GM19328 (cell line): ENCODE measurements around the gene GALNT16.

Experiments used
- ATAC-seq: cut with Tn5 transposase; IDR thresholded peaks from one replicate; pipeline ENCODE4 v1.9.1; 2021; ENCODE audit warnings: mild to moderate bottlenecking, moderate library complexity; ENCODE audit not compliant: unreplicated experiment

The GALNT16 gene

DNA sequence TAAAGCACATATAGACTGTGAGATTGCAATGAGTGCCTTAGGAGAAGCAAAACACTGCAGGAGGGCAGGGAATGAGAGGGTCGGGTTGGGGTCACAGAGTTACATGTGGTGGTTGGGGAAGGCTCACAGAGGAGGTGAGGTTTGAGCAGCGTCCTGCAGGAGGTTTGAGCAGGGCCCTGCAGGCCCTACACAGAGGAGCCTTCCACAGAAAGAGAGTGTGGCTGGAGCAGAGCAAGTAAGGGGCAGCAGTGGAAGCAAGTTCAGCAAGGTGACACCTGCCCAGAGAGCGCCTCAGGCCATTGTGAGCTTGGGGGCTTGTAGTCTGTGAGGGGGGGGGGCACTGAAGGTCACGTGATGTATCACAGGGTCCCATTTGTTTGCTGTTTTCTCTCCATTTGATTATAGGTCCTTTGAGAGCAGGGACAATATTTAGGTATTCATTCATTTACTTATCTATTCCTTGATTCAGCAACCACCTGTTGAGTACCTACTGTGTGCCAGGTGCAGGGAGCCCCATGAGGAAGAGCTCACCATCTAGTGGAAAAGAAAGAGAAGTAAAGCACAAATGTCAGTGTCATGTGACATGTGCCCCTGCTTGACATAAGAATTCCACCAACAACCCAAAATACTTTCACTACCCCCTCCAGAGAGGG lies 56.6 kb downstream of the GALNT16 start:
- ATAC-seq, result no peak

DNA sequence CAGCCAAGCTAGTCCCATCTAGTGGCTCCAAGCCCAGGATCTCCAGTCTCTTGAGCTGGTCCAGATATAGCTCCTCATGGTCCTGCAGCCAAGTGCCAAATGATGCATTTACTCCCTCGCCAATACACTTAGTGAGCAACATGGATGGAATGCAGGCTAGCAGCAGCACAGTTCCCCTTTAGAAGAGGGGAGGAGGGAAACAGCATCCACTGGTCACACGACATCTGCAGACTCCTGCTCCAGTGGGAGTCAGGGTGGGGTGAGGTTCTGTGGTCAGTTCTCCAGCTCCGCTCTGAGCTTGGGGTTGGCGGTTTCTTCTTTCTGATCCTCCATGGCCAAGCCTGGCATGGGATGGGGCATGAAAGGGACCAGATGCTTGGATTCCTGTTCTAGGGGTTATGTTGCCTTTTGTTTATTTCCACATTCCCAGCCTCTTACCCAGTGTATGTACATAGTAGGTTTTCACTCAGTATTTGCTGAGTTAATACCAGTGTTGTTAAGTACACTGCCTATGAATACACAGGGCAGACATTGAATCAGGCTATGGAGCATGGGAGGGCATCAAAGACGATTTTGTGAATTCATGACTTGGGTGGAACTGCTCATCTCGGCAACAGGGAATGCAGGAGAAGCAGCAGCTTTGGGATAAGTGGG lies 57.3 kb downstream of the GALNT16 start:
- ATAC-seq, result no peak

DNA sequence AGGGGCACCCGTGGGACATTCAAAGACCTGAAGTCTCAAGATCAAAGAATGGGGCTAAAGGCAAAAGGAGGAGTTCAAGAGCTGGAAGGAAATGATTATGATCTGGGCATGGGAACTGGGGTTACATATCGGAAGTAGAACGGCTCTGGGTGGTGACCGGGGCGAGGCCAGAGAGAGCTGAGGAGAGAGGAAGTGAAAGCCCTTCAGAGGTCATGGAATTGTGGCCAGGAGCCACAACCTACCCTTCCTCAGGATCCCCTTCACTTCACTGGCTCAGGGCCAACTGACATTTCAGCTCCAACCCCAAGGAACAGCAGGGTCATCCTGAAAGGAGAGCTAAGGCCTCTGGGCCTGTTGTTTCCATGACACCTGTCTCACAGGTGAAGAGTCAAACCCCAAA lies 57.8 kb downstream of the GALNT16 start:
- ATAC-seq, result no peak

DNA sequence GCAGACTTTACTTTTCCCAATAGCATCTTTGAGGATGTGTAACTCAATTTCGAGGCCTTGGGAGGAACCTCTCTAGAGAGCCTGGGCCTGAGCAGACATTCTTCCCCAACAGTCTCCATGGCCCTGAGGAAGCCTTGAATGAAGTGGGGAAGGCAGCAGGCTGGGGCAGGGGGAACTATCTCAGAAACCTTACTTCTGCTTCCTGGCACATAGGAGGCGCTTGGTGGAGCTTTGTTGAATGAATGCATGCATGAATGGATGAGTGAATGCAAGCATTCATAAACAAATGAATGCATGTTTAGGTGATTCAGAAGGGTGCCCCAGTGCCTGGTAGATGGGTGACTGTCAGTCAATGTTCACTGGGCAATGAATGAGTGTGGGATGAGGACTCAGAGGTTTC lies 58.3 kb downstream of the GALNT16 start:
- ATAC-seq, result no peak

DNA sequence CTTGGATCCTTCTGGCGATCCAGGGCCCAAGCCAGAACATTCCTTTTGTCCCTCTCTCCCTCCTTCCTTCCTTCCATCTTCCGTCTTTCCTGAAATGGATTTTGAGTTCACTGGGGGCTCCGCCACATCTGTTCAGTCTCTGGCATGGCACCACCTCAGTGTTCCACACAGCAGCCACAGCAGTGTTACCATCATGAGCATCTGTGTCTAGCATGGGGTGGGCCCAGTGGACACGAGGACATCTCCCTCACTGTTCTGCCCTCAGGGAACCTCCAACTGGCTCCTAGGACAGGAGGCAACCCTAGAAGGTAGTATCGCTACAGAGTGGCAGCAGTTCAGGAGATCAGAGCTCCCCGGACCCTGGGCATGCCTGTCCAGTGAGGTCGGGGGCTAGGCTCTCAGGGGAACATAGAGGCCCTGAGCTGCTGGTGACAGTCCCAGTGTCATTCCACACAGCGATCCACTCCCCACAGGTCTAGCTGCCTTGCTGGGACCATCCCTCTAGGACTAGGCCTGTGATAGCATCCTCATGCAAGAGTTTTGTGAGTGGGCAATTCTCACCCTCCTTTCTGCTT lies 59.0 kb downstream of the GALNT16 start:
- no peak for ATAC-seq

DNA sequence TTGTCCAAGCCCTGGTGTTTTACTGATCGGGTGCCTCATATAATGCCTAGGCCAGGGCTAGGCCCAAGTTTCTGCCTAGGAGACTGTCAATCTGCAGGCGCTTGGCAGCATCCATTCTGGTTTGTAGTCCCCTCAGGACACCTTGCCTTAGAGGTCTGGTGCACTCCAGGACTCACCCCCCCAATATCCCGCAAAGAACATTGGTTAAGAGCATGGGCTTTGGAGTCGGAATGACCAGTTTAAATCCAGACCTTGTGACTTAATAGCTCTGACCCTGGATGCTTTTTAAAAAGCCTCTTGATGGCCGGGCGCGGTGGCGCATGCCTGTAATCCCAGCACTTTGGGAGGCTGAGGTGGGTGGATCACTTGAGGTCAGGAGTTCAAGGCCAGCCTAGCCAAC lies 60.0 kb downstream of the GALNT16 start:
- no peak for ATAC-seq

DNA sequence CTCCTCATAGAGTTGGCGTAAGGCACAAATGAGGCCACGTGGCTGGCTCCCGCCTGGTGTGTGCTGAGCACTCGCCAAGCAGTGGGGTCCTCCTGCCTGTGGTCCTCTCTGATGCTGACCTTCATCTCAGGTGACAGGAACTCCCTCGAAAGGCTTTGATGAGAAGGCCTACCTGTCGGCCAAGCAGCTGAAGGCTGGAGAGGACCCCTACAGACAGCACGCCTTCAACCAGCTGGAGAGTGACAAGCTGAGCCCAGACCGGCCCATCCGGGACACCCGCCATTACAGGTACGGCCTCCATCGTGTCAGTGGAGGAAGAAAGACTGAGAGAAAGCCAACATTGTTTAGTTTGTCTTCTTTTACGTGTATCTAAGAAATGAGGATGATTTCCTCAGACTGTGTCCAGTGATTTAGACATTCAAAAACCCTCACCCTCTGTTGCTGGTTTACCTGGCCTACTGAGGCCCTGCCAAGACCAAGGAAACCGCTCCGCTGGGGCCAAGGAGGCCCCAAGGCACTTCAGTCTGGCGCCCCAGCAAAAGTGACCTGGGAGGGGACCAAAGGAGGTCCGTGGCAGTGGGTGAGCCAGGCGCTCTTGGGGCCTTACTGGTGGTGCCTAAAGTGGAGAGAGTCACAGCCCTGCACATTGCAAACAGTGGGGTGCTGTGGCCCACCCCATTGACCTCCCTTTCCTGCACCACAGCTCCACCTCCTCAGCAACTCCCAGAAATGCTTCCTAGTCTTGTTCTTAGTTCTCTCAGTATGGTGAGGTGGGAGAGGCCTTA lies 60.8 kb downstream of the GALNT16 start:
- no peak for ATAC-seq

DNA sequence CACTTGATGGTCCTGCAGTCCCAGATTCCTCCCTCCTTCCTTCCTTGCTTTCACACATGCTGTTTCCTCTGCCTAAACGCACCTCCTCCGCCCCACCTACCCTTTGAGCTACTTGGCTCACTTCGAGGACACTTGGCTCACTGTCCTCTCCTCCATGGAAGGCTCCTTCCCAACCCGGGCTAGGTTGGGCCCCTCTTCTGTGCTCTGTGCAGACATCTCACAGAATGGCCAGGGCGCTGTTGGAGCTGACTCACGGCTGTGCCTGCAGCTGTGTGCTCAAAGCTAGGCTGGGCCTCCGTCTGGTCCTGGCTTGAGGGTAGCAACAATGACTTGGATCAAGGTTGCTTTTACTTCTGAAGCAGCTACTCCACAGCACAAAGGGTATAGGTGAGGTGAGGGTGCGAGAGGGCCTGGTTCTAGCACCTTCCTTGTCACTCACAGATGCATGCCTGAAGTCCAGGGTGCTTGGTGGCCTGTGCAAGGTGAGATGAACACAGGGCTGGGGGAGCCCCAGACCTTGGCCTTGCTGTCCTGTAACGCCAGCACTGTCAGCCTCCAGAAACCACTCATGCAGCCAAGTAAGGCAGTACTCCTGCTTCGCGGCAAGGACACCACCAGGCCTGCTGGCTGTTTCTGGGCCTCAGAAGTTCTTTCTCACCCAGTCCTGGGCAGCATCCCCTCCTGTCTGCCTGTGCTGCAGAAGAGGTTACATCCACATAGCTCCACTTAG lies 61.8 kb downstream of the GALNT16 start:
- no peak for ATAC-seq

DNA sequence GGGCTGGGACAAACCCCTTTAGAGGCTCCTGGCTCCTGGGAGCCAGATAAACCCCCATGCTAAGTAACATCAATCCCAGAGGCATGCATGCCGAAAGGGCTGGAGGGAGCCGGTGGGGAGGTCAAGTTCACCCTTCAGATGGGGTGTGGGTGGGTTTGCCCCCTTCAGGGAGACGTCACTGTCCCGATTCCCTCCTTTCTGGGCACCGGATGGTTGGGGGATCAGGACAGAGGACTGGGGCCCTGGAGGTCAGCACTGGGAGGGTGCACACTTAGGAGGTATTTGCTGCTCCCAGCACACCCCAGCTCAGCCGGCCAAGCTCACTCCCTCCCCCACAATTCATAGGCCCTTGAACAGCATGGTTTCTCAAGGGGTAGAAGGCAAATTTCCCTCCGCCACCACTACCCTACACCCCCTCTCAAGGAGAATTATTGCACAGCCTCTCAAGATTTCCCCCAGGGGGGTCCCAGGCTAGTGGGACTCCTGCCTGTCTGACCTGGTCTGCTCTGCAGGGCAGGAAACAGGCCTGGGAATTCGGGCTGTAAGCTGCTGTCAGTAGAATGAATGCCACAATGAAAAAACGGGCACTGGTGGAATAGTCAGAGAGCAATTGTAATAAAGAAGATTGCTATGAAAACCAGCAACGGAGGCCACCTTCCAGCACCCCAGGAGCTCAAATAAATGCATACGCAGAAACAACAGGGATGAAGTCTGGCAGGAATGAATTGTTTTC lies 63.5 kb downstream of the GALNT16 start:
- no peak for ATAC-seq

DNA sequence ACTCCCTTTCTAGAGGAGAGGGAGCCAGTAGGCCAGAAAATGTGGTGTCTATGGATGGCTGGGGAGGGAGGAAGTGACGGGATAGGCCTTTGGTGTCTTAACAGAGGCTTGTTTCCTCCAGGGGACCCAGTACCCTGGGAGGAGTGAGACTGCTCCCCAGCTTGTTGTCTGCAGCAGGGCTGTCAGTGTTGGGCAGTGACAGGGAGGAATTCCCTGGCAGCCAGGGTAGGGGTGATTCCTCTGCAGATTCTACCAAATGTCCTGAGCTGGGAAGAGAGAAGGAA lies 64.0 kb downstream of the GALNT16 start:
- no peak for ATAC-seq

DNA sequence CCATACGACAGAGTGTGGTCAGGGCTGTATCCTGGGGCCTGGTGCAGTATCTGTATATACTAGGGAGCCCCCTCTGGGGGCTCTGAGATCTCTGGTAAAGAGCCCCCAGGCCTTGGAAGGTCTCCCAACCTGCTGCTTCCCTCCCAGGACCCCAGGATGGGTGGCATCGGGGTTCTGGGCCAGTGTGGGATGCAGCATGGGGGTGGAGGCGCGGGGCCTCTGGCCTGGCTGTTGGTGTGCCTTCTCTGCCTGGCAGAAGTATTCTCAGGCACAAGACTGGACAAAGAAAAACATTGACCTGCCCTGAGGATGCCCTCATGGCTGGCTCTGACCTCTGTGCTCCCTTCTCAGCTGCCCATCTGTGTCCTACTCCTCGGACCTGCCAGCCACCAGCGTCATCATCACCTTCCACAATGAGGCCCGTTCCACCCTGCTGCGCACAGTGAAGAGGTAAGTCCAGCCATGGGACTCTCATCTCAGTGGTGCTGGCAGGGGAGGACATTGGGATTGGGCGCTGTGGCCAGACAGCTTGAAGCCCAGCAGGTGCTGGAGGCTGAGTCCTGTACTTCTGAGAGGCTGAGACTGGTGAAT lies 64.5 kb downstream of the GALNT16 start:
- ATAC-seq, result no peak

DNA sequence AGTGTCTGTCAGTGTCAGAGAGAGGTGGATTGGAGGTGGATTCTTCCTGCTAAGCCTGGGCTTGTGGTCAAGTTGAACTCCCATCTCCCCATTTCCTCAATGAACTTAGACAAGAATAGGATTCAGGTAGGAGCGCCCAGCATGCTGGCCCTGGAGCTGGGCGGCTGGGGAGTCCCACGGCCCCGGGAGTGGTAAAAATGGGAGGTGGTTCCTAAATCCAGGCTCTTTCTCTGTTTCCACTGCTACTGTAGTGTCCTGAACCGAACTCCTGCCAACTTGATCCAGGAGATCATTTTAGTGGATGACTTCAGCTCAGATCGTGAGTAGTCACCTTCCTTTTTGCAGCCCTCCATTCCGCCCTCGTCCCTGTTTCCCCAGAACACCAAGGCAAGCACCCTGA lies 65.1 kb downstream of the GALNT16 start:
- ATAC-seq, result no peak

DNA sequence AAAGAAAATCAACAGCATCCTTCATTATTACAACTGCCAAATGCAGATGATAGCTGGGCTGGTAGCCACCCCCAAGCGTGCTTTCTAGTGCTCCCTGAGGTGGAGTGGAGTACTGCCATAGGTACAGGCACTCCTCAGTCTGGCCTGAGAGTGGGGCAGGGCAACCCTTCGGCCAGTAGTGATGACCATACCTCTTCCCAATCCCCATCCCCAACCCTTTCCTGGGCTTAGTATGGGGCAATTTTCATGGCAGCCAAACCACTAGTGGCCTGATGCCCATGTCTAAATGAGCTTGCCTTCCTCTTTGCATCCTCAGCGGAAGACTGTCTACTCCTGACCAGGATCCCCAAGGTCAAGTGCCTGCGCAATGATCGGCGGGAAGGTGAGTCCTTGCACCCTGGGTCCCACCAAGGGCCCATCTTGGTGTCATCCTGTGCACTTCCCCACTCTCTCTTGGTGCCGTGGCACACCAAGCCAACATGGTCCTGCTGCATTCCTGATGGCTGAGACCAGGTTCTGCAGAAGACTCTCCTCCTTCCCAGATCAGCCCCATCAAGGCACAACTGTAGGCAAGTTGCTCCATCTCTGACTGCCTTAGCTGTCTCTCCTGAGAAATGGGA lies 65.8 kb downstream of the GALNT16 start:
- ATAC-seq, result no peak

DNA sequence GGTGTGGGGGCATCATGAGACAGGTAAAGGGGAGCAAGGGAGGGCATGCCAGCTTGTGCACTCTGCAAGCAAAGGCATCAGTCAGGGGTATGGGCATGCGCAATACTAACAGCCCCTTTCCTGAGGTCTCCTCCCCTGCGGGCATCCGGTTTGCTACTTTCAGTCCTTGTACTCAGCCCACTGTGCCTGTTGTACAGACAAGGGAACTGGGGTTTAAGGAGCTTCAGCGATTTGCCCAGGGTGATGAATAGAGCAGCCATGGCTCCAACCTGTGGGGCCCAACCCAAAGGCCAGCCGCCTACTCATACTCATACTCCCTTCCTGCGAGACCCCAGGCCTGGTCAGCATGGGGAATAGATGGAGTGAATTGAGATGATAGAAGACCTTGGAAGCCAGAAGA lies 66.7 kb downstream of the GALNT16 start:
- no peak for ATAC-seq

DNA sequence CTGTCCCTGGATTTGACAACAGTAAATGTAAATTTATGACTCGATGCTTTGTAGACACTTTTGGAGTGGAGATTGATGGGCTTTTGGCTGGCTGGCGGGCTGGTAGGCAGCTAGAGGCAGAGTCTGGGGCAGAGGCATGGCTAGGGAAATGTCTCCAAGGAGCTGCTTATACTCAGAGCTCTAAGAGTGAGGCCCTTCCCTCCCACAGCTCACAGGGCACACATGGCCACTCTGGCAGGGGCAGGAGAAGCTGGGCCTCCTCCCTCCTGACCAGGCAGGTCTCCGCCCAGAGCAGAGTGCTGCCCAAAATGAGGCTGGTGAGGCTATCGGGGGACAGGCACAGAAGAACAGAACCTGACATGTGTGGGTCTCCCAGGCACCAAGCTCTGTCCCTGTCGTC lies 67.5 kb downstream of the GALNT16 start:
- no peak for ATAC-seq

DNA sequence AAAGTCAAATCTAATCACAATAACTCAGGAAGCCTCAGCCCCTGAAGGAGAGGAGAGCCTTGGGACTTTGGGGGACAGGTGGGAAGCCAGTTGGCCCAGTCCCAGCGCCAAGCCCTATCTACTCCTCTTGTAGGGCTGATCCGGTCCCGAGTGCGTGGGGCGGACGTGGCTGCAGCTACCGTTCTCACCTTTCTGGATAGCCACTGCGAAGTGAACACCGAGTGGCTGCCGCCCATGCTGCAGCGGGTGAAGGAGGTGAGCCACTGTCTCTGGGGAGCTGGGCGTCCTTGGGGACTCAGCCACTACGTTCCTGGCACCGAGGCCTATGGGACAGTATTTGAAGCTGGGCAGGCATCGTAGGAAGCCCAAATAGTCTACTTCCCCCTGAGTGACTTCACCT lies 68.4 kb downstream of the GALNT16 start:
- ATAC-seq, result no peak

DNA sequence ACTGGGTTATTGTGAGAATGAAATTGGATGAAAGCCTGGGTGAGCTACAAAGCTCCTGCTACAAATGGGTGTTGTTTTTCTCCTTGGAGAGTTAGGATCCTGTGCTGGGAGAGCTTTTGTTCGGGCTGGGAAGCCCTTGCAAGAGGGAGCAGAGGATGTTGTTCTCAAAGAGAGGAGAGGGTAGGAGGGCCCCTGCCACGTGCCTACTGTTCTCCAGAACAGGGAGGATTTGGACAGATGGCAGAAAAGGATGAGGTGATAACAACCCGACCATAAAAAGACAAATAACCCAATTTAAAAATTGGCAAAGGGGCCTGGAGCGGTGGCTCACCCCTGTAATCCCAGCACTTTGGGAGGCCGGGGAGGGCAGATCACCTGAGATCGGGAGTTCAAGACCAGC lies 68.8 kb downstream of the GALNT16 start:
- ATAC-seq, result no peak

DNA sequence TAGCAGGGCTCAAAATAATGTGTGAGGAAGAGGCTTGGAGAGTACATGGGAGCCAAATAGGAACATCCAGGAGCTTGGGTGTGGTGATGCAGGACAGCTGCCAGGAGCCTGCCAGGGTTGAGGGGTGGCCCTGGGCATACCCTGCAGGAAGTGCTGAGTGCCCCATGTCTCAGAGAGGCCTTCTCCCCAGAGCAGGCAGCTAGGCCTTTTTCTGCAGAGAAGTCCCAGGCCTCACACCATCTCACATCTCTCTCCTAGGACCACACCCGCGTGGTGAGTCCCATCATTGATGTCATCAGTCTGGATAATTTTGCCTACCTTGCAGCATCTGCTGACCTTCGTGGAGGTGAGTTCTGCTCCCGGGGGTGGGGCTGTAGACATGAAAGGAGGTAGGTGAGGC lies 71.2 kb downstream of the GALNT16 start:
- no peak for ATAC-seq

DNA sequence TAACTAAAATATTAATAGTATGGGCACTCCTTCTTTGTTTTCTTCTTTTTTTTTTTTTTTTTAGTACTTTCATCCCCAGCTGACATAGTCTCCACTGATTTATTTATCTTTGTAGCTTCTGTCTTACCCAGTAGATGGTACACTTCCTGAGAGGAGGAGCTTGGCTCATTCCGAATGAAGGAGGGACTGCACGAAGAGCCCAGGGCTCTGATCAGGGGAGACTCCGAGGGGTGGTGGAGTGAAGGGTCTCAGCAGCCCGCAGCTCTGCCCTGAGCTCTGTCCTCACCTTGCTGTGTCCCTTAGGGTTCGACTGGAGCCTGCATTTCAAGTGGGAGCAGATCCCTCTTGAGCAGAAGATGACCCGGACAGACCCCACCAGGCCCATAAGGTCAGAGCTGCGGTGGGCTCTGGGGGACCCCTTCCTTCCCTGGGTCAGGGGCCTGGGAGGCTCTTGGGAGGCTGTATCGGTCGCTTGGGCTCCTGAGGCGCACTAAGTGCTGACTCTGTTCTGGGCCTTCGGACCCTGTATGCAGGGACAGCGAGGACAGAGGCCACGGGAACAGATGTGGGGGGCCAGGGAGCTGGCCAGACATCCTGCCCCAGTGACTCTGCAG lies 72.9 kb downstream of the GALNT16 start:
- ATAC-seq, result no peak
